HepG2 (cell line): ENCODE data around the gene CACNA1G. TPM values are rescaled to one million over a fixed set of nuclear protein-coding genes. Genes with fewer than 3 reads are reported as not detected.

ENCODE experiments used
- AKAP8 ChIP-seq: sonication (generic); formaldehyde crosslinking; IDR thresholded peaks from 2 replicates; pipeline ENCODE4 v1.5.1; 2020; ENCODE audit warnings: mild to moderate bottlenecking, missing genetic modification reagents
- HES4 ChIP-seq: sonication (generic); formaldehyde crosslinking; IDR thresholded peaks from 2 replicates; pipeline ENCODE4 v1.9.0; 2021; ENCODE audit warnings: mild to moderate bottlenecking, missing genetic modification reagents, borderline replicate concordance
- HMG20A ChIP-seq: IDR thresholded peaks from 2 replicates; pipeline ENCODE4 v1.6.1; 2016; ENCODE audit warnings: borderline replicate concordance
- HNF4A ChIP-seq: sonication (generic); formaldehyde crosslinking; IDR thresholded peaks from 2 replicates; pipeline ENCODE4 v1.4.0; 2020; ENCODE audit warnings: missing genetic modification reagents
- JUN ChIP-seq: sonication (generic); formaldehyde crosslinking; IDR thresholded peaks from 2 replicates; pipeline ENCODE4 v1.4.0; 2020; ENCODE audit warnings: mild to moderate bottlenecking, missing genetic modification reagents
- KDM4B ChIP-seq: sonication (generic); formaldehyde crosslinking; IDR thresholded peaks from 2 replicates; pipeline ENCODE4 v1.4.0; 2020; ENCODE audit warnings: missing genetic modification reagents
- NFE2L2 ChIP-seq: fragments of 150-350 bp; IDR thresholded peaks from 2 replicates; pipeline ENCODE4 v1.6.1; 2014; ENCODE audit warnings: low read length
- SRY ChIP-seq: sonication (generic); formaldehyde crosslinking; IDR thresholded peaks from 2 replicates; pipeline ENCODE4 v1.8.0; 2022; ENCODE audit warnings: mild to moderate bottlenecking, missing genetic modification reagents
- TGIF2 ChIP-seq: IDR thresholded peaks from 2 replicates; pipeline ENCODE4 v1.6.1; 2016; ENCODE audit warnings: control low read depth, missing compliant biosample characterization
- WIZ ChIP-seq: sonication (generic); formaldehyde crosslinking; IDR thresholded peaks from 2 replicates; pipeline ENCODE4 v1.5.1; 2020; ENCODE audit warnings: mild to moderate bottlenecking, missing genetic modification reagents
- ZC3H13 ChIP-seq: sonication (generic); formaldehyde crosslinking; IDR thresholded peaks from 2 replicates; pipeline ENCODE4 v1.8.1; 2023; ENCODE audit warnings: mild to moderate bottlenecking, missing genetic modification reagents, moderate library complexity
- ZNF557 ChIP-seq: sonication (generic); formaldehyde crosslinking; IDR thresholded peaks from 2 replicates; pipeline ENCODE4 v1.4.0; 2020; ENCODE audit warnings: missing genetic modification reagents
- polyA plus RNA-seq, 8 experiments: library from polyadenylated mRNA; depleted of rRNA in 3 of 8; stranded (reverse) in 7 of 8; unstranded in 1 of 8; fragments of >200 nt; fragmentation: Illumina TruSeq in 4 of 8; extraction: Trizol in 4 of 8; gene quantifications; 2 replicates each; pipeline versions ENCODE4 v1.2.1 to v1.2.3, GENCODE V29; 2011 to 2016; ENCODE audit warnings: low read depth in 4 of 8, missing spikeins in 1 of 8, mixed read lengths in 1 of 8; ENCODE audit not compliant: insufficient read depth in 1 of 8
- total RNA-seq, 5 experiments: library from RNA; depleted of rRNA; stranded (reverse); fragments of >200 nt; fragmentation: Illumina TruSeq; extraction: Trizol; gene quantifications; 2 replicates each; pipeline ENCODE4 v1.2.3, GENCODE V29; 2016; ENCODE audit warnings: low read depth in 1 of 5
- TF ChIP-seq, protein P1 (sequence below), 2 experiments: sonication (generic) in 1 of 2; formaldehyde crosslinking in 1 of 2; IDR thresholded peaks; 2 replicates each; pipeline versions ENCODE4 v1.4.0 to v1.6.1; 2016 to 2020; ENCODE audit warnings: borderline replicate concordance in 1 of 2, low read depth in 1 of 2, mild to moderate bottlenecking in 1 of 2, missing genetic modification reagents in 1 of 2
- TF ChIP-seq, protein P2 (sequence below): sonication (generic); formaldehyde crosslinking; IDR thresholded peaks from 2 replicates; pipeline ENCODE4 v1.8.1; 2023; ENCODE audit warnings: missing genetic modification reagents, mild to moderate bottlenecking, borderline replicate concordance
- TF ChIP-seq, protein P3 (sequence below): sonication (generic); formaldehyde crosslinking; IDR thresholded peaks from 2 replicates; pipeline ENCODE4 v1.4.0; 2020; ENCODE audit warnings: mild to moderate bottlenecking, missing genetic modification reagents
- TF ChIP-seq, protein P4 (sequence below): sonication (generic); formaldehyde crosslinking; IDR thresholded peaks from 2 replicates; pipeline ENCODE4 v1.5.0; 2020; ENCODE audit warnings: missing genetic modification reagents
- TF ChIP-seq, protein P5 (sequence below): sonication (generic); formaldehyde crosslinking; IDR thresholded peaks from 2 replicates; pipeline ENCODE4 v1.9.0; 2022; ENCODE audit warnings: low read depth, missing genetic modification reagents
- TF ChIP-seq, protein P6 (sequence below): sonication (generic); formaldehyde crosslinking; IDR thresholded peaks from 2 replicates; pipeline ENCODE4 v1.5.0; 2020; ENCODE audit warnings: mild to moderate bottlenecking, missing genetic modification reagents
- TF ChIP-seq, protein P7 (sequence below): sonication (generic); formaldehyde crosslinking; IDR thresholded peaks from 2 replicates; pipeline ENCODE4 v1.8.0; 2022; ENCODE audit warnings: mild to moderate bottlenecking, missing genetic modification reagents, moderate library complexity

The CACNA1G gene
- total and polyA plus RNA-seq, 2 of the 13 experiments (the other 11 are each of a cell fraction or from before 2014, with no cell fraction given): 0.02 TPM; not detected in 1

DNA sequence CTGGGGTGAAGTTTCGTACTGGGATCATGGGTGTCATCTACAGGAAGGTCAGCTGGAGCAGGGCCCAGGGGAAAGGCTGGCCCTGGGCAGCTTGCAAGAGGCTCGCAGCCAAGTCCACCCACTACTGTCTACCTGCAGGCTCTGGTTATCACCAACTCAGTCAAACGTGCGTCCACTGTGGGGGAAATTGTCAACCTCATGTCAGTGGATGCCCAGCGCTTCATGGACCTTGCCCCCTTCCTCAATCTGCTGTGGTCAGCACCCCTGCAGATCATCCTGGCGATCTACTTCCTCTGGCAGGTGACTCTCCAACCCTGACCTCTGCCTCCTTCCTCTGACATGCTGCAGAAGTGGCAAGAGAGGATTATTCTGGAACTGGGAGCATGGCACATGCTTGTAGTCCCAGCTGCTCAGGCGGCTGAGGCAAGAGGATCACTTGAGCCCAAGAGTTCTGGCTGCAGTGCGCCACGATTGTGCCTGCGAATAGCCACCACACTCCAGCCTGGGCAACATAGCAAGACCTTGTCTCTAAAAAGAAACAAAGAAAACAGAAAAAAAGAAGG lies 103.4 kb downstream of the CACNA1G start (continued):
- TF ChIP-seq, protein P1, sequence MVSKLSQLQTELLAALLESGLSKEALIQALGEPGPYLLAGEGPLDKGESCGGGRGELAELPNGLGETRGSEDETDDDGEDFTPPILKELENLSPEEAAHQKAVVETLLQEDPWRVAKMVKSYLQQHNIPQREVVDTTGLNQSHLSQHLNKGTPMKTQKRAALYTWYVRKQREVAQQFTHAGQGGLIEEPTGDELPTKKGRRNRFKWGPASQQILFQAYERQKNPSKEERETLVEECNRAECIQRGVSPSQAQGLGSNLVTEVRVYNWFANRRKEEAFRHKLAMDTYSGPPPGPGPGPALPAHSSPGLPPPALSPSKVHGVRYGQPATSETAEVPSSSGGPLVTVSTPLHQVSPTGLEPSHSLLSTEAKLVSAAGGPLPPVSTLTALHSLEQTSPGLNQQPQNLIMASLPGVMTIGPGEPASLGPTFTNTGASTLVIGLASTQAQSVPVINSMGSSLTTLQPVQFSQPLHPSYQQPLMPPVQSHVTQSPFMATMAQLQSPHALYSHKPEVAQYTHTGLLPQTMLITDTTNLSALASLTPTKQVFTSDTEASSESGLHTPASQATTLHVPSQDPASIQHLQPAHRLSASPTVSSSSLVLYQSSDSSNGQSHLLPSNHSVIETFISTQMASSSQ (IDR thresholded peaks at IDR 0.05; ENCODE audit: low read depth): no peak
- TF ChIP-seq, protein P1 (CRISPR knock-in tag; IDR thresholded peaks at IDR 0.05; ENCODE audit: borderline replicate concordance): no peak
- TF ChIP-seq ZC3H13 (no peak), SRY (CRISPR knock-in tag) (no peak), AKAP8 (CRISPR knock-in tag) (0 out of 2 replicates have a peak, but pooled peaks have one; percentile 15), NFE2L2 (no peak), HNF4A (peak; percentile 92), HES4 (CRISPR knock-in tag) (no peak), HMG20A (CRISPR knock-in tag) (peak; percentile 57; the same call in 1 of the 2 replicates), JUN (CRISPR knock-in tag) (no peak), WIZ (CRISPR knock-in tag) (no peak), TGIF2 (peak; percentile 38; the same call in 1 of the 2 replicates), KDM4B (CRISPR knock-in tag) (no peak), ZNF557 (CRISPR knock-in tag) (no peak)
- TF ChIP-seq, protein P2, sequence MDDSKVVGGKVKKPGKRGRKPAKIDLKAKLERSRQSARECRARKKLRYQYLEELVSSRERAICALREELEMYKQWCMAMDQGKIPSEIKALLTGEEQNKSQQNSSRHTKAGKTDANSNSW: no peak
- TF ChIP-seq, protein P3, sequence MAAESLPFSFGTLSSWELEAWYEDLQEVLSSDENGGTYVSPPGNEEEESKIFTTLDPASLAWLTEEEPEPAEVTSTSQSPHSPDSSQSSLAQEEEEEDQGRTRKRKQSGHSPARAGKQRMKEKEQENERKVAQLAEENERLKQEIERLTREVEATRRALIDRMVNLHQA (CRISPR knock-in tag): no peak
- TF ChIP-seq, protein P4, sequence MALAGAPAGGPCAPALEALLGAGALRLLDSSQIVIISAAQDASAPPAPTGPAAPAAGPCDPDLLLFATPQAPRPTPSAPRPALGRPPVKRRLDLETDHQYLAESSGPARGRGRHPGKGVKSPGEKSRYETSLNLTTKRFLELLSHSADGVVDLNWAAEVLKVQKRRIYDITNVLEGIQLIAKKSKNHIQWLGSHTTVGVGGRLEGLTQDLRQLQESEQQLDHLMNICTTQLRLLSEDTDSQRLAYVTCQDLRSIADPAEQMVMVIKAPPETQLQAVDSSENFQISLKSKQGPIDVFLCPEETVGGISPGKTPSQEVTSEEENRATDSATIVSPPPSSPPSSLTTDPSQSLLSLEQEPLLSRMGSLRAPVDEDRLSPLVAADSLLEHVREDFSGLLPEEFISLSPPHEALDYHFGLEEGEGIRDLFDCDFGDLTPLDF: no peak
- TF ChIP-seq, protein P5, sequence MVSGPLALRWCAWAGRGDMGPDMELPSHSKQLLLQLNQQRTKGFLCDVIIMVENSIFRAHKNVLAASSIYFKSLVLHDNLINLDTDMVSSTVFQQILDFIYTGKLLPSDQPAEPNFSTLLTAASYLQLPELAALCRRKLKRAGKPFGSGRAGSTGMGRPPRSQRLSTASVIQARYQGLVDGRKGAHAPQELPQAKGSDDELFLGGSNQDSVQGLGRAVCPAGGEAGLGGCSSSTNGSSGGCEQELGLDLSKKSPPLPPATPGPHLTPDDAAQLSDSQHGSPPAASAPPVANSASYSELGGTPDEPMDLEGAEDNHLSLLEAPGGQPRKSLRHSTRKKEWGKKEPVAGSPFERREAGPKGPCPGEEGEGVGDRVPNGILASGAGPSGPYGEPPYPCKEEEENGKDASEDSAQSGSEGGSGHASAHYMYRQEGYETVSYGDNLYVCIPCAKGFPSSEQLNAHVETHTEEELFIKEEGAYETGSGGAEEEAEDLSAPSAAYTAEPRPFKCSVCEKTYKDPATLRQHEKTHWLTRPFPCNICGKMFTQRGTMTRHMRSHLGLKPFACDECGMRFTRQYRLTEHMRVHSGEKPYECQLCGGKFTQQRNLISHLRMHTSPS (CRISPR knock-in tag): peak; percentile 92
- TF ChIP-seq, protein P6, sequence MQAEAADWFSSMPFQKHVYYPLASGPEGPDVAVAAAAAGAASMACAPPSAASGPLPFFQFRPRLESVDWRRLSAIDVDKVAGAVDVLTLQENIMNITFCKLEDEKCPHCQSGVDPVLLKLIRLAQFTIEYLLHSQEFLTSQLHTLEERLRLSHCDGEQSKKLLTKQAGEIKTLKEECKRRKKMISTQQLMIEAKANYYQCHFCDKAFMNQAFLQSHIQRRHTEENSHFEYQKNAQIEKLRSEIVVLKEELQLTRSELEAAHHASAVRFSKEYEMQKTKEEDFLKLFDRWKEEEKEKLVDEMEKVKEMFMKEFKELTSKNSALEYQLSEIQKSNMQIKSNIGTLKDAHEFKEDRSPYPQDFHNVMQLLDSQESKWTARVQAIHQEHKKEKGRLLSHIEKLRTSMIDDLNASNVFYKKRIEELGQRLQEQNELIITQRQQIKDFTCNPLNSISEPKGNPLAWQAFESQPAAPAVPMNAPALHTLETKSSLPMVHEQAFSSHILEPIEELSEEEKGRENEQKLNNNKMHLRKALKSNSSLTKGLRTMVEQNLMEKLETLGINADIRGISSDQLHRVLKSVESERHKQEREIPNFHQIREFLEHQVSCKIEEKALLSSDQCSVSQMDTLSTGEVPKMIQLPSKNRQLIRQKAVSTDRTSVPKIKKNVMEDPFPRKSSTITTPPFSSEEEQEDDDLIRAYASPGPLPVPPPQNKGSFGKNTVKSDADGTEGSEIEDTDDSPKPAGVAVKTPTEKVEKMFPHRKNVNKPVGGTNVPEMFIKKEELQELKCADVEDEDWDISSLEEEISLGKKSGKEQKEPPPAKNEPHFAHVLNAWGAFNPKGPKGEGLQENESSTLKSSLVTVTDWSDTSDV (CRISPR knock-in tag): 0 out of 2 replicates have a peak, but pooled peaks have one; percentile 17
- TF ChIP-seq, protein P7, sequence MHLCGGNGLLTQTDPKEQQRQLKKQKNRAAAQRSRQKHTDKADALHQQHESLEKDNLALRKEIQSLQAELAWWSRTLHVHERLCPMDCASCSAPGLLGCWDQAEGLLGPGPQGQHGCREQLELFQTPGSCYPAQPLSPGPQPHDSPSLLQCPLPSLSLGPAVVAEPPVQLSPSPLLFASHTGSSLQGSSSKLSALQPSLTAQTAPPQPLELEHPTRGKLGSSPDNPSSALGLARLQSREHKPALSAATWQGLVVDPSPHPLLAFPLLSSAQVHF (CRISPR knock-in tag): no peak
